Left ventricle myocardium inferior (tissue), 1 donor: ENCODE results near the gene BOLA3. TPM values are rescaled to one million over a fixed set of nuclear protein-coding genes. Genes with fewer than 3 reads are reported as not detected.
A peak's percentile ranks its signal among the peaks of the same experiment; 100 is the strongest.

Experiments
- DNase-seq: peaks from one replicate; pipeline ENCODE4 v3.0.0-alpha.2; 2020
- H3K27ac ChIP-seq: fragments of 200-600 bp; replicated peaks from 2 replicates; pipeline ENCODE4 v1.8.0; 2021
- H3K27me3 ChIP-seq: fragments of 200-600 bp; 2 replicates; pipeline ENCODE4 v1.8.0; 2021; ENCODE audit warnings: low read depth
- H3K36me3 ChIP-seq: fragments of 200-600 bp; 2 replicates; pipeline ENCODE4 v1.8.0; 2021
- H3K4me1 ChIP-seq: fragments of 200-600 bp; 2 replicates; pipeline ENCODE4 v1.8.0; 2021
- H3K4me3 ChIP-seq: fragments of 200-600 bp; 2 replicates; pipeline ENCODE4 v1.8.0; 2021; ENCODE audit warnings: mild to moderate bottlenecking, moderate library complexity
- H3K9me3 ChIP-seq: fragments of 200-600 bp; replicated peaks from 2 replicates; pipeline ENCODE4 v1.8.0; 2021
- CTCF ChIP-seq: fragments of 200-600 bp; IDR thresholded peaks from 2 replicates; pipeline ENCODE4 v1.8.0; 2021; ENCODE audit warnings: antibody characterized with exemption, mild to moderate bottlenecking, borderline replicate concordance
- intact Hi-C: fragments of 100-400 bp; cut with micrococcal nuclease; formaldehyde crosslinking; loops from one replicate; pipeline ENCODE4 v1.11.0; 2022
- total RNA-seq: library from RNA; stranded (reverse); fragmentation: NEBNext Ultra II Directional; extraction: Animal tissue kit (Norgen Biotek cat#: 25700); gene quantifications from one replicate; pipeline ENCODE4 v1.2.1, GENCODE V29; 2021
- donor health status: DM: no; HTN: yes; CAD: no; lungs with severe emphysema.

BOLA3 gene
- total RNA-seq, 1 donor from 2014 or later: 81.2 TPM

GRCh38 chr2:74119912-74120825 is 27.5 kb downstream of the BOLA3 start:
- intact Hi-C loops: no loop called here
- TF ChIP-seq CTCF: peak; percentile 66
- H3K27me3 ChIP-seq: no peaks in the 10 kb centered on the region
- peaks cover 22% of the 10 kb centered on the region for H3K9me3 ChIP-seq
- no peaks in the 10 kb centered on the region for H3K36me3 ChIP-seq
- peak overlapping the region; percentile 82 for H3K4me3 ChIP-seq
- DNase-seq: peak; percentile 82
- H3K27ac ChIP-seq: peak overlapping the region; percentile 83
- peaks cover 15% of the 10 kb centered on the region for H3K4me1 ChIP-seq

- Histone ChIP-seq H3K9me3 (peaks cover 25% of the 10 kb centered on the region), H3K36me3 (no peaks in the 10 kb centered on the region), H3K4me3 (peak overlapping the region; percentile 82), H3K4me1 (peaks cover 15% of the 10 kb centered on the region), H3K27ac (no peak overlapping the region), H3K27me3 (no peaks in the 10 kb centered on the region)
- TF ChIP-seq CTCF: no peak
- intact Hi-C loops: no loop called here
- no peak for DNase-seq
Measured at GRCh38 chr2:74119339-74119738, 28.4 kb downstream of the BOLA3 start.

GRCh38 chr2:74111380-74111779 is 36.3 kb downstream of the BOLA3 start:
- Histone ChIP-seq H3K4me1 (no peaks in the 10 kb centered on the region), H3K27me3 (no peaks in the 10 kb centered on the region), H3K36me3 (no peaks in the 10 kb centered on the region), H3K9me3 (peaks cover 4% of the 10 kb centered on the region), H3K4me3 (no peak overlapping the region), H3K27ac (no peak overlapping the region)
- intact Hi-C loops: no loop called here
- DNase-seq: no peak
- TF ChIP-seq CTCF: no peak

GRCh38 chr2:74110537-74110936 is 37.2 kb downstream of the BOLA3 start:
- no peak for DNase-seq
- Histone ChIP-seq H3K36me3 (no peaks in the 10 kb centered on the region), H3K27me3 (no peaks in the 10 kb centered on the region), H3K4me3 (no peak overlapping the region), H3K9me3 (peaks cover 4% of the 10 kb centered on the region), H3K4me1 (no peaks in the 10 kb centered on the region), H3K27ac (no peak overlapping the region)
- no peak for TF ChIP-seq CTCF
- intact Hi-C loops: no loop called here

GRCh38 chr2:74109551-74109950 is 38.2 kb downstream of the BOLA3 start:
- TF ChIP-seq CTCF: no peak
- H3K36me3 ChIP-seq: no peaks in the 10 kb centered on the region
- no peak for DNase-seq
- no peaks in the 10 kb centered on the region for H3K9me3 ChIP-seq
- no peak overlapping the region for H3K4me3 ChIP-seq
- no peaks in the 10 kb centered on the region for H3K27me3 ChIP-seq
- intact Hi-C loops: no loop called here
- H3K4me1 ChIP-seq: no peaks in the 10 kb centered on the region
- H3K27ac ChIP-seq: no peak overlapping the region
